GM18499 (cell line): ENCODE measurements around the gene ZNF91.
"Not testable (repeated sequence)": the region's sequence is repeated elsewhere in the genome, so short reads cannot be mapped to it uniquely, and the experiment has no call there.

Experiments used
- ATAC-seq: cut with Tn5 transposase; IDR thresholded peaks from one replicate; pipeline ENCODE4 v1.9.1; 2021; ENCODE audit warnings: moderate number of reproducible peaks; ENCODE audit not compliant: insufficient read depth, unreplicated experiment

The ZNF91 gene

GRCh38 chr19:23401086-23401610 is 5.9 kb upstream of the ZNF91 start:
- ATAC-seq, result no peak

- no peak for ATAC-seq
These were observed 4.2 kb upstream of the ZNF91 start for GRCh38 chr19:23399443-23399842.

GRCh38 chr19:23395722-23396117 is 449 bp upstream of the ZNF91 start:
- not testable (repeated sequence) for ATAC-seq

DNA sequence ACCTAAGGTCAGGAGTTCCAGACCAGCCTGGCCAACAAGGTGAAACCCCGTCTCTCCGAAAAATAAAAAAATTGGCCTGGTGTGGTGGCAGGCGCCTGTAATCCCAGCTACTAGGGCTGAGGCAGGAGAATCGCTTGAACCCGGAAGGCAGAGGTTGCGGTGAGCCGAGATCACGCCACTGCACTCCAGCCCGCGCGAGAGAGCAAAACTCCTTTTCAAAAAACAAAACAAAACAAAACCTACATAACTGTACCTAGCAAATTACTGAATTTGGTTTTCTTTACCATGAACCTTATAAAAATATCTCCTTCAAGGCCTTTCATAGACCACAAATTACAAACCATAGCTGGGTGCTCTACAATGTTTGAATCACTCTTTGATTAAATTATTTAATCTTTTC is 760 bp downstream of the ZNF91 start:
- ATAC-seq, result no peak

DNA sequence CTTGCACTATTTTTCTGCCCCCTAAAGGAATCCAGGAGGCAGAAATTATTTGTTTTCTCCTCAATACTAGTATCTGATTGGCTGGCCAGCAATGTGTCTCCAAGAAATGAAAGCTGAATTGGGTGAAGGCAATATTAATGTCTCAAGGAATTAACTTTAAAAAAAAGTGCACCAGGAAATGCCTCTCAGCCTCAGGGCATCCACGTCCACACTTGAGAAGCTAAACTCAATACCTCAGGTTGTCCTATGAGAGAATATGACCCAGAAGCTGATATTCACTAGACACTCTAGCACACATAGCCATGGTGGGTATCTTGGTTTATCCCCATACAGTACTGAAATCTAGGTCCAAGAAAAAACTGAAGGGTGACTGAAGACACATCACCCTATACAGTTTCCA is 2.1 kb downstream of the ZNF91 start:
- ATAC-seq, result no peak

- ATAC-seq, result no peak
These were observed 4.0 kb downstream of the ZNF91 start for GRCh38 chr19:23391236-23391635.

DNA sequence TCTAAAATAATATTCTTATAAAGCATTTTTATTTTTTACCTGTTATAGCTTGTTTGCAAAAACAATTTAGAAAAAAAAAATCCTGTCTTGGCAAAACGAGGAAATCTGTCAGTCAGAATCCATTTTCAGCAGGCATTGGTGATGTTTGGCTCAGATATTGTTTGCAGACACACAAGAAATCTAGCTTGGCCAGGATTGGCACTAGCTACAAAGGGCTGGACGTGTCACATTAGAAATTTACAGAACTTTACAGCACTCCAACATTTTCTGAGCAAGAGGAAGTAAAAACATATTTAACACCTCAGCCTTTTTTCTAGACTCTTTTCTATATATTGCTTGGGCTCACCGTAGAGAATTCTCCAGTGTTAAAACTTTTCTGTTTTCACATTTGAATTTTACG is 9.9 kb downstream of the ZNF91 start:
- no peak for ATAC-seq

GRCh38 chr19:23384858-23385257 is 10.4 kb downstream of the ZNF91 start:
- no peak for ATAC-seq

GRCh38 chr19:23384166-23384565 is 11.1 kb downstream of the ZNF91 start:
- ATAC-seq, result no peak

- ATAC-seq, result no peak
These were observed 12.3 kb downstream of the ZNF91 start for GRCh38 chr19:23382955-23383354.

DNA sequence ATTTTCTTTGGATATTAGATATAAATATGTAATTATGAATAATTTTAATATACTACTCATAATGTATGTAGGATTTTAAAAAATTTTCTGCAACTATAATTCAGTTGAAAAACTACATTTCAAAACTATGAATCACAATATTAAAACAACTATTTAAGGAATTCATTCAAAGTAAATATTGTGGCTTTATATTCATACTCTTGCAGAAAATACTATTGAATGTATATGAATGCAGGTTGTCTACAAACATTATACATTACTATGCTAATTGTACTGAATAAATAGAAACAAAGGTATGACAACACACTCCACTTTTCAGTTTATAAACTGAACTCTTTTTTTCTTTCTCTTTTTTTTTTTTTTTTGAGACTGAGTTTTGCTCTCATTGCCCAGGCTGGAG is 14.2 kb downstream of the ZNF91 start:
- no peak for ATAC-seq

DNA sequence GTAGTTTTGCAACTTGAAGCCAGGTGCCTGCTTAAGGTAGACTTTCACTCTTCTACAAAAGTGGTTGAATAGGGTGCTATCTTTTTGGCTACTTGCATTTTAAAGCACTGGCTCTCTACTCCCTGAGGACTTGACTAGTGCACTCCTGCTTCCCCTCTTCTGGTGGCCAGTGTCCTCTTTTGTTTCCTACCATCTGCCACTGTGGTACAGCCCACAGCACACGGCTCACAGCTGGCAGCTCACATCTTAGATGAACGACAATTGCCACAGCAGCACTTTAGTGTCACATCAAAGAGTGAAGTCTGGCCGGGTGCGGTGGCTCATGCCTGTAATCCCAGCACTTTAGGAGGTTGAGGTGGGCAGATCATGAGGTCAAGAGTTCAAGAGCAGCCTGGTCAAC is 15.6 kb downstream of the ZNF91 start:
- not testable (repeated sequence) for ATAC-seq

DNA sequence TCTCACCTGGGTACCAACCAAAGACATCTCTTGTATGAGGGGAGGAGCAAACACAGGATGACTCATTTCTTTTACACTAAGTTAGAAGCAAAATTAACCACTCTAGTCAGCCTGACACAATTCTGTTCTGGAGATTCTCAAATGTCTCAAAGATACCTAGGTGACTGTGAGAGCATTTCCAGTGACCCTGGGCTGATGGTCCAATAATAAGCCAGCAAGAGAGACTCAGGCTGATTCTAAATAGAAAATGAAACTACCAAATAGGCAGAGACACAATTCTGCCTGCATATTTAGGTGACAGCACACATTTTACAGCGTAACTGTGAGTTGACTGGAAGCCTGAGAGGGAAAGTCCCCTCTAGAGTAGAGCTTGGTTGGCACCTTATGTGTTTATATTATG is 16.3 kb downstream of the ZNF91 start:
- ATAC-seq, result no peak

GRCh38 chr19:23377276-23377675 is 18.0 kb downstream of the ZNF91 start:
- ATAC-seq, result no peak

DNA sequence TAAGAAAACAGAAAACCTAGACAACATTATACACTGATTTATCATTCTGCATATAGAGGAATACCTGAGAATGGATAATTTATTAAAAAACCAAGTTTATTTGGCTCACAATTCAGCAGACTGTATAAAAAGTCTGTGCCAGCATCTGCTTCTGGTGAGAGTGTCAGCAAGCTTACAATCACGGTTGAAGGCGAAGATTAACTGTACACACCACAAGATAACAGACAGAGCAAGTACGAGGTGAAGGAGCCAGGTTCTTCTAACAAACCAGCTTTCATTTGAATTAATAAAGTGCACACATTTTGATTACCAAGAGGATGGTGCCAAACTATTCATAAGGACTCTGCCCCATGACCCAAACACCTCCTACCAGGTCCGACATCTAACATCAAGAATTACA is 28.8 kb downstream of the ZNF91 start:
- no peak for ATAC-seq

GRCh38 chr19:23366031-23366430 is 29.2 kb downstream of the ZNF91 start:
- not testable (repeated sequence) for ATAC-seq

DNA sequence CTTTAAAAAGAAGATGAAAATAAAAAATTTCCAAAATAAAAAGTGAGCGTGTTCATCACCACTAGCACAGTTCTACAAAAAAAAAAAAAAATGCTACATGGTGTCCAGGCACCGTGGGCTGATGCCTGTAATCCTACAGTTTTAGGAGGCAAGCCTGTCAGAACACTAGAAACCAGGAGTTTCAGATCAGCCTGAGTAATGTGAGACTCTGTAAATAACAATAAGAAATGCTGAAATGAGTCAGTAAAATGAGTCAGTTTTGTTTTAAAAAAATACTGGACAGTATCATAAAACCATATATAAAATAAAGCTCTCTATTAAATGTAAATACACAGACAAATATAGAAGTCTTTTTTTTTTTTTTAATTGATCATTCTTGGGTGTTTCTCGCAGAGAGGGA is 30.0 kb downstream of the ZNF91 start:
- ATAC-seq, result no peak

GRCh38 chr19:23361843-23362242 is 33.4 kb downstream of the ZNF91 start:
- ATAC-seq, result not testable (repeated sequence)

DNA sequence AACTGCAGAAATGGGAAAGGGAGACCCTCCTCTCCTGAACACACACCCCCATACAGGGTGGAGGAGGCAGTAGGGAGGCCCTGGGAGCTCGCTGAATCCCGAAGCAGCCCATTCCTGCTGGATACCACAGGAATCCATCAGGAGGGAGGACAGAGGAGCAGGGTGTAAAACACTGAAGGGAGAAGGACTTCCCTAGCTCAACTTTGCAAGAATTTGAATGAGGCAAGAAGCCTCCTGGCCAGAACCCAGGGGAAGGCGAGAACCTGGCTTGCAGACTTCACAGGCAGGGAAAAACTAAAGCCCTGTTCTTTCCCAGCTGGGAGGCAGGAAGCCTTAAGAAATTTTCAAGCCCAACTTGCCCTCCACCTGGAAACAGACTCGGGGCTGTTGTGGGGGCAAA is 43.5 kb downstream of the ZNF91 start:
- no peak for ATAC-seq

DNA sequence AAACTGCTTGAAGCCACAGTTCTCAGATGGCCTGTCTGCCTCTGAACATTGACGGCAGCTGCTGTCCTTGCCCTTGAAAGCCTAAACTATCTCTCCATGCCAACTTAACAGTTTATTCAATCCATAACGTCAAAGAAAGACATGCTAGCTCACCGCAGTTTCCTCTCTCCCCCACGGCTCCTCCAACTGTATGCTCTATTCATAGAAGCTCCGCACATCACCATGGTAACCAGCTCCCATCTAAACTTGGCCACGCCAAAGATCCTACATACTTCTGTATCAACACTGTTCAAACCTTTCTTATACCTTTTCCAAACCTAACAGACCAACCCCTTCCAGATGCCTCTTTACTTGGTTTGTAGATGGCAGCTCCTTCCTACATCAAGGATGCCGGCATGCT is 48.6 kb downstream of the ZNF91 start:
- no peak for ATAC-seq

DNA sequence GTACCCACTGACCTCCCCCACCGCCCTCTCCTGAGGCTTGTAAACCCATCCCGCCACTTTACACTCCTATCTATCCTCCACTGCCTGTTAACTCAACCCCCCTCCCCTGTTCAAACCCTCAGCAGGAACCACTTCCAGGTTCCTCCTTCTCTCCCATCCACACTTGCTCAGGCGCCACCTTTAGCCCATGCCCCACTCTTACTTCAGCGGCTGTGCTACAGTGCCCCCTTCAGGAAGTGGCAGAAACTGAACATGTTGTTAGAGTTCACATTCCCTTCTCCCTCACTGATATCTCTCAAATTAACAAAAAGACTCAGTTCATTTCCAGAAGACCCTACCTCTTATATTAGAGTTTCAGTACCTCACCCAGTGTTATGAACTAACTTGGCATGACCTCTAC is 49.4 kb downstream of the ZNF91 start:
- no peak for ATAC-seq

DNA sequence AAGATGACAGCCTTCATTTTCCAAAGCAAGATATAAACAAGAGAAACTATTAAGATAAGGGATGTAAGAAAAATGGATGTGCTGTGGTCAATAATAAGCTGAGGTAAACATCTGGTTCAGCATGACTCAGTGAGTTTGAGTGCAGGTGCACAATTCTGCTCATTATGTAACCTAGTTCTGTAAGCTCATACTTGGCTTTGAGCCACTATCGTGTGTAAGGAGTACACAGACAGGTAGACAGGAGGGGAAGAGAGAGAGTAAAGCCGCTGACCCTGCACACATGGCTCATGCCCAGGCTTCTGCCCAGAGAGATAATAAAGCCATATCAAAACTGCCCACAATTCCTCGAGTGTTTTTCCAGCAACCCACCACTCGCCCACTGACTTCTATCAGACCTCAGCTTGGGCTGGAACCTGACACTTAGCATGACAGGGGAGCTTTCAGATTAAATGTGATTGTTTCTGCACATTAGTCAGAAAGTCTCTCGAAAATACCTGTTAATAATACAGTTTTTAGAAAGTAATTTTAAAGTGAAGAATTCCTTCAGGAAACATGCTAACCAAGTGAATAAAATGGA is 51.7 kb downstream of the ZNF91 start:
- no peak for ATAC-seq

GRCh38 chr19:23328211-23328610 is 67.1 kb downstream of the ZNF91 start:
- no peak for ATAC-seq
